ENCODE measurements around the gene RRAGB. TPM values are rescaled to one million over a fixed set of nuclear protein-coding genes. Genes with fewer than 3 reads are reported as not detected.
"Not testable (repeated sequence)": the region's sequence is repeated elsewhere in the genome, so short reads cannot be mapped to it uniquely, and the experiment has no call there.

Gene RRAGB, protein sequence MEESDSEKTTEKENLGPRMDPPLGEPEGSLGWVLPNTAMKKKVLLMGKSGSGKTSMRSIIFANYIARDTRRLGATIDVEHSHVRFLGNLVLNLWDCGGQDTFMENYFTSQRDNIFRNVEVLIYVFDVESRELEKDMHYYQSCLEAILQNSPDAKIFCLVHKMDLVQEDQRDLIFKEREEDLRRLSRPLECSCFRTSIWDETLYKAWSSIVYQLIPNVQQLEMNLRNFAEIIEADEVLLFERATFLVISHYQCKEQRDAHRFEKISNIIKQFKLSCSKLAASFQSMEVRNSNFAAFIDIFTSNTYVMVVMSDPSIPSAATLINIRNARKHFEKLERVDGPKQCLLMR
- 1 to 10 TPM; 5.0 to 5.3 TPM for total RNA-seq

DNA sequence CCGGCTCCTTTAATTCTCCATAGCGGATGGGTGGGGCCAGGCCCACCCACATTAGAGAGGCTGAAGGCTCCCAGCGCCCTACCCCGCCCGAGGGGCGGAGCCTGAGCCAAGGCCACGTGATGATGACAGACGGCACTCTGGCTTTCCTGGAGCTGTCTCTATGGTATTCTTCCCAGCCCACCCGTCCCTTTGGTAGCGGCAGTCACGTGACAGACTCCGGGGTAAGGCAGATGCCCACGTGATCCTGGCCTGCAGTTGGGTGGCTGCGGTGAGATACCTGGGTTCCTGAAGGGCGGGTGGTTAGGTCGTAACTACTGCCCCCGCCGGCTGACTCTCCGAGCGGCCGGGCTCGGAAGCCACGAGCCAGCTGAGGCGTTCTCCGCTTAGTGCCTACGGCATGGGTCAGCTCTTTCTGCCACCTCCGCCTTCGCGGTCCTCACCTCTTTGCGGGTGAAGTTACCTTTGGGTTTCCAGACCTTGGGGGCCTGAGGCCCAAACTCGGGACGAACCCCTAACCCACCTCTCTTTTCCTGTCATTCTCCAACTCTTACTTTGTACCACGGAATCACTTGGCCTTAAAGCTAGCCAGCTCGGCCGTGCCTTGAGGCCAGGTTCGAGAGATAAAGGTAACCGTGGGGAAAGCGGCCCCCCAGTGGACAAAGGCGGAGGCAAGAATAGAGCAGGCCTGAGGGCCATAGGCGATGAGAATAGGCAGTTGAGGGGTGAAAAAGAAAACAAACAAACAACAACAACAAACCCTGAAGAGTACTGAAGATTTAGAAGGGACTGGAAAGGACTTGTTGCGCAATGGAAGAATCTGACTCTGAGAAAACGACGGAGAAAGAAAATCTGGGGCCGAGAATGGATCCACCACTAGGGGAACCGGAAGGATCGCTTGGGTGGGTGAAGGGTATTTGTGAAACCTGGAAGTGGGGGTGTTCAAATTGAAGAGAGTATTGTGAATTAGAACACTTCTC, at the start of gene RRAGB:
Gene RRAGB, plus strand, starts transcription at position 229 of the 977 bp plus-strand sequence. Its CDS starts 579 bp downstream, at position 808.
- ChIA-PET POLR2A (interaction anchor here (1.2 to 1.4 kb wide), 2 partner anchors 191 to 229 kb away, joined by 3 to 5 read pairs; partner anchors contain the start of gene USP51), CTCF (interaction anchor here (0.7 to 1.3 kb wide), 2 partner anchors 37 to 190 kb away, joined by 4 read pairs; no protein-coding TSS in a partner anchor)

DNA sequence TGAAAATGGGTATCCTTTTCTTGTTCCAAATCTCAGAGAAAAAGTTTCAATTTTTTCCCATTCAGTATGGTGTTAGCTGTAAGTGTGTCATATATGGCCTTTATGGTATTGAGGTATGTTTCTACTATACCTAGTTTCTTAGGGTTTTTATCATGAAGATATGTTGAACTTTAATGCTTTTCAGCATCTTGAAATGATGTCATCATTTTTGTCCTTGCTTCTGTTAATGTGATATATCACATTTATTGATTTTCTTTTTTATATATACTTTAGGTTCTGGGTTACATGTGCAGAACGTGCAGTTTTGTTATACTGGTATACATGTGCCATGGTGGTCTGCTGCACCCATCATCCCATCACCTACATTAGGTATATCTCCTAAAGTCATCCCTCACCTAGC, 49.5 kb upstream of the RRAGB start:
- ChIA-PET CTCF (no interaction called here), POLR2A (no interaction called here)

- POLR2A ChIA-PET, CTCF ChIA-PET: not testable (repeated sequence)
These were observed 29.0 kb upstream of the RRAGB start for GRCh38 chrX:55688579-55688978.

DNA sequence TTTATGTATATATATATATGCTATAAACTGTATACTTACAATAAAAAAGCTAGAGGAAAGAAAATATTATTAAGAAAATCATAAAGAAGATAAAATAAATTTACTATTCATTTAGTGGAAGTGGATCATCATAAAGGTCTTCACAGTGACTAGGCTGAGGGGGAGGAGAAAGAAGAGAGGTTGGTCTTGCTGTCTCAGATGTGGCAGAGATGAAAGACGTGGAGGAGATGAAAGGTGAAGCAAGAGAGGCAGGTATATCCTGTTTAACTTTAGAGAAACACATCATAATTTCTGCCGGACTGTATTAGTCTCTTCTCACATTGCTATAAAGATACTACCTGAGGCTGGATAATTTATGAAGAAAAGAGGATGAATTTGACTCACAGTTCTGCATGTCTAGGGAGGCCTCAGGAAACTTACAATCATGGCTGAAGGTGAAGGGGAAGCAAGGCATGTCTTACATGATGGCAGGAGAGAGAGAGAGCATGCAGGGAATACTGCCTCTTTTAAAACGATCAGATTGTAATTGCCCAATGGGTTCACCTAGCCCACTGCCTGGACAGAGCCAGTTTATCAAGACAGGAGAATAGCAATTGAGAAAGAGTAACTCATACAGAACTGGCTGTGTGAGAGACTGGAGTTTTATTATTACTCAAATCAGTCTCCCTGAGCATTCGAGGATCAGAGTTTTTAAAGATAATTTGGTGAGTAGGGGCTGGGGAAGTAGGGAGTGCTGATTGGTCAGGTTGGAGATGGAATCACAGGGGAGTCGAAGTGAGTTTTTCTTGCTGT, 22.1 kb upstream of the RRAGB start:
- ChIA-PET CTCF (no interaction called here), POLR2A (no interaction called here)

GRCh38 chrX:55697381-55697780, 20.2 kb upstream of the RRAGB start:
- CTCF ChIA-PET, result no interaction called here
- POLR2A ChIA-PET, result no interaction called here

DNA sequence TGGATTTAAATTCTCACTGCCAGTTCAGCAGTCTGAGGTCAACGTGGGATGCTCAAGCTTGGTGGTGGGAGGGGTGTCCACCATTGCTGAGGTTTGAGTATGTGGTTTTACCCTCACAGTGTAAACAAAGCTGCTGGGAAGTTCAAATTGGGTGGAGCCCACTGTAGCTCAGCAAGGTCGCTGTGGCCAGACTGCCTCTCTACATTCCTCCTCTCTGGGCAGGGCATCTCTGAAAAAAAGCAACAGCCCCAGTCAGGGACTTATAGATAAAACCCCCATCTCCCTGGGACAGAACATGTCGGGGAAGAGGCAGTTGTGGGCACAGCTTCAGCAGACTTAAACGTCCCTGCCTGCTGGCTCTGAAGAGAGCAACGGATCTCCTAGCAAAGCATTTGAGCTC, 14.9 kb upstream of the RRAGB start:
- CTCF ChIA-PET, result no interaction called here
- POLR2A ChIA-PET, result no interaction called here

DNA sequence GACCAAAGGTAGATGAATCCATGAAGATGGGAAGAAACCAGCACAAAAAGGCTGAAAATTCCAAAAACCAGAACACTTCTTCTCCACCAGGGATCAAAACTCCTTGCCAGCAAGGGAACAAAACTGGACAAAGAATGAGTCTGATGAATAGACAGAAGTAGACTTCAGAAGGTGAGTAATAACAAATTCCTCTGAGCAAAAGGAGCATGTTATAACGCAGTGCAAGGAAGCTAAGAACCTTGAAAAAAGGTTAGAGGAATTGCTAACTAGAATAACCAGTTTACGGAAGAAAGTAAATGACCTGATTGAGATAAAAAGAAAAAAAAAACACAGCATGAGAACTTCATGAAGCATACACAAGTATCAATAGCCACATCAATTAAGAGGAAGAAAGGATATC, 14.1 kb upstream of the RRAGB start:
- CTCF ChIA-PET, result not testable (repeated sequence)

GRCh38 chrX:55705066-55705465, 12.5 kb upstream of the RRAGB start:
- POLR2A ChIA-PET, CTCF ChIA-PET: not testable (repeated sequence)

More for the DNA sequence above, 14.1 kb upstream of the RRAGB start:
- POLR2A ChIA-PET, result not testable (repeated sequence)

DNA sequence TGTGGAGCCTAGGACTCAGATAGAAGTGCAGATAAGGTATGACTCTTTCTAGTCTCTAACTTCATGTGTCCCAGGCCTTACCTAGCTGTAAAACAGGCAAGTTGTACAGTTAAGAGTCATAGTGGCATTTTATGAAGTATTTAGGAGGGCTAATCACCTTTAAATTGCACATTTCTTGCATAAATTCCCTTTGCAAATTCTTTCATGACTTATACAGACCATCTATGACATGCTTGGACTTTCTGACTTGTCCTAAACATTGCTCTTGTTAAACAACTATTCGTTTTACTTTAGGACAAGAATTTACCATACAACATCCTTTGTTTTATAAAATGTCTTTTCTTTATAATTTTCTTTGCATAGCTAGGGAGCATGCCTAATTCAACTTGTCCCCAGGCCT, 7.8 kb upstream of the RRAGB start:
- CTCF ChIA-PET, result no interaction called here
- POLR2A ChIA-PET, result no interaction called here

DNA sequence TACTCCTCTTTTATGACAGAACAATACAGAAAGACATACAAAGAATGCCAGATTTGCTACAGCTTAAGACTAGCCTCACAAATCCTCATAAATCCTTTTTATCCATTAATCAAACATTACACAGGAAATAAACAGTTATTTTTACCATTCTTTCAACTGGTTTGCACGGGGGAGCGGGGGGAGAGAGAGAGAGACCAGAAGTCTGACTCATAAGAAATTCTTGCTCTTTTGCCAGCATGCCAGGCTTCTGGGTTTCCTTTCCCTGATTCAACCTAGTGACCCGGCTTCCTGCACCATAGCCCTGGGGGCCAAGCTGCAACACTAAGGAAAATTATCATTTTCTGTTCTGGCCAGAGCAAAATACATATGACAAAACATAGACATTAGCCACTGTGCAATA, 6.8 kb upstream of the RRAGB start:
- CTCF ChIA-PET, result no interaction called here
- POLR2A ChIA-PET, result no interaction called here

DNA sequence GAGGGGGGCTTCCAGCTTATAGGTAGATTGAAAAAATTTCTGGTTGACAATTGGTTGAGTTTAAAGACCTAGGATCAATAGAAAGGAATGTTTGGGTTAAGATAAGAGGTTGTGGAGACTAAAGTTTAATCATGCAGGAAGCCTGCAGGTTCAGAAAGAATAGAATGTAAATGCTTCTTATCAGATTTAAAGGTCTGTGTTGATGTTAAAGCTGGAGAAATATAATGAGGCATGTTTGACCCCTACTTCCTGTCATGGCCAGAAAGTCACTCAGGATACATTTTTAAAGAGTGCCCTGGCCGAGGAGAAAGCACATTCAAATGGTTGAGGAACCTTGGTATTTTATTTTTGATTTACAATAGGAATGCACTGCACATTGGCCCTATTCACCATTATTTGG, 3.9 kb upstream of the RRAGB start:
- CTCF ChIA-PET, result no interaction called here
- POLR2A ChIA-PET, result no interaction called here

GRCh38 chrX:55714161-55714560, 3.4 kb upstream of the RRAGB start:
- POLR2A ChIA-PET, result no interaction called here
- CTCF ChIA-PET, result no interaction called here

- ChIA-PET POLR2A (no interaction called here), CTCF (no interaction called here)
These were observed 1.7 kb upstream of the RRAGB start for GRCh38 chrX:55715847-55716246.

DNA sequence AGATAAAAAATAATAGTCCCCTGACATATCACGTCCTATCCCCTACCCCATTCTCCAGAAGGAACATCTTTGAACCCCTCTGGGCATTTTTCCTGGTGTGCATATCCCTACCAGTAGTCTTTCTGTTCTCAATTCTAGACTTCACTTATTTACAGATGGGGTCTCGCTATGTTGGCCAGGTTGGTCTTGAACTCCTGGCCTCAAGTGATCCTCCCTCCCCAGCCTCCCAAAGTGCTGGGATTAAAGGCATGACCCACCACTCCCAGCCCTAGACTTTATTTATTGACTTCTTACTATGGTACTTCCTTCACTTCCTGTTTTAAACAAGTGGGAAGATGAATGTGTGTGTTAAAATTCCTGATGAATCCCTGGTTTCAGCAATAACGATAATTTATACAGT, 612 bp upstream of the RRAGB start:
- CTCF ChIA-PET, result no interaction called here
- POLR2A ChIA-PET, result interaction anchor here (1.2 to 1.4 kb wide), 2 partner anchors 192 to 228 kb away, joined by 3 to 5 read pairs; partner anchors contain the start of gene USP51

DNA sequence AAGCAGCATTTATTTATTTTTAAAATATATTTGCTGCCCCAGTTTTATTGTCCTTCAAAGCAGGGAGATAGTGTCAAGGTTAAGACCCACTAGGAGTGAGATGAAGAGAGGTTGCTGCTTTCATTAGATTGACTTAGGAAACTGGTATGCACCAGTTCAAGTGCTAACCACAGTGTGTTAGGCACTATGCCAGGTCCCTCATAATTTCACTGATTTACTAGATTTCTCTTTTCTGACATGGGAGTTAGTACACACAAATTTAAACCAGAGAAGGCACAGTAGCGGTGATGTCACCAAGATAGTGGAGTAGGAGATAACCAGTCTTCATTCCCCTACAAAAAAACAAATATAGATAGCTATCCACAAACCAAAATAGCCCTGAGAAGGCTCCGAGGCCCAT, 14.3 kb downstream of the RRAGB start:
- ChIA-PET CTCF (no interaction called here), POLR2A (no interaction called here)

DNA sequence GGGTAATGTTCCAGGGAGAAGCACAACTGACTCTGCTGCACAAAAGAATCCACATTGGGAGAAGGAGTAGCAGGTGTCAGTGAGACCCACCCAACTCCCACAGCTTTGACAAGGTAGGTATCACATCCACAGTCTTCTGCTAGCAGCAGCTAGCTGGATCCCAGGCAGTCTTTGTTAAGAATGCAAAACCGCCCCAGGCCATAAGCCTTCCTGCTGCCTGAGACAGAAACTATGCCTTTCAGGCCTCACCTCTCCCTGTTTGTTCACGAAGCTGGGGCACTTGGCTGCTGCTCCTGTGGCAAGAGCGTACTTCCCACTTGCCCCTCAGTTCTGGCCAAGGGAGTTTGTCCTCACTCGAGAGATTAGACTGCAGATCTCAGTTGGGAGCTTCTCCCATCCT, 21.4 kb downstream of the RRAGB start:
- ChIA-PET POLR2A (no interaction called here), CTCF (no interaction called here)

DNA sequence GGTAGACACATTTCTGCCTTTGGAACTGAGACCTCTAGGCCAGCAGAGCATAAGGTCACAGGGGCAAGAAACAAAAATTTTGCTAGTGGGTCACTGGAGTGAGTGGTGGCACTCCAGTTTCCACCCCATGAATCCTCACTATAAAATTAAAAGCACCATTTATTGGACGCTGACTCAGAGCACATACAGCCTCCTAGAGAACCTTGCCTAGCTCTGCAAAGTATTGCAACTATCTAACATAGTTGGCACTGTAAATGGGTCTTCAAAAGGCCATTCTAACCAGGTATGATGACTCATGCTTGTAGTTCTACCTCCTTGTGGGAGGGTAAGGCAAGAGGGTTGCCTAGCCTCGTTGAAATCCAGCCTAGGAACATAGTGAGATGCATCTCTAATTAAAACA, 25.1 kb downstream of the RRAGB start:
- ChIA-PET CTCF (no interaction called here), POLR2A (no interaction called here)

DNA sequence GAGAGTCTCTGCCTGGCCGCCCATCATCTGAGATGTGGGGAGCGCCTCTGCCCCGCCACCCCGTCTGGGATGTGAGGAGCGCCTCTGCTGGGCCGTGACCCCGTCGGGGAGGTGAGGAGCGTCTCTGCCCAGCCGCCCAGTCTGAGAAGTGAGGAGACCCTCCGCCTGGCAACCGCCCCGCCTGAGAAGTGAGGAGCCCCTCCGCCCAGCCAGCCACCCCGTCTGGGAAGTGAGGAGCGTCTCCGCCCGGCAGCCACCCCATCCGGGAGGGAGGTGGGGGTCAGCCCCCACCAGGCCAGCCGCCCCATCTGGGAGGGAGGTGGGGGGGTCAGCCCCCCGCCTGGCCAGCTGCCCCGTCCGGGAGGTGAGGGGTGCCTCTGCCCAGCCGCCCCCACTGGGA, 30.9 kb downstream of the RRAGB start:
- CTCF ChIA-PET, POLR2A ChIA-PET: not testable (repeated sequence)

GRCh38 chrX:55750256-55750655, 32.7 kb downstream of the RRAGB start:
- ChIA-PET POLR2A (no interaction called here), CTCF (no interaction called here)

DNA sequence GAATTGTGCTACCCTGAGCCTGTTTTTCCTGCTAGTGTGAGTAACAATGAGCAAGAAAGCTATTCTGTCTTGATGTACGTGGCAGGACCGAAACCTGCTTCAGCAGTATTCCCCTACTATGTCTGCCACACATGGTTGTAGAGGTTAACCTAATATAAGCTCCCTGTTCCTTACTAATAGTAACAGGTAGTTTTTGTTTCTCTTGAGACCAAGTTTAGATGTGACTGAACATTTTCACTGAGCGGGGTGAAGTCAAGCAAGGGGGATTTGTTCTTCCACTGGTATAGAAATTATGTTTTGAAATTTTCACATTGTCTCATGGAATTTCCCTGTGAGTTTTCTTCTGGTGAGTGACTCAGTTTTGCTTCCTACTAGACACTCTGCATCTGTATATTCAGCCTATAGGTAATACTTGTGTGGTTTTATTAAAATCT, 37.3 kb downstream of the RRAGB start:
- CTCF ChIA-PET, result interaction anchor here (1.1 kb wide), 1 partner anchor 36 kb away, joined by 4 read pairs; no protein-coding TSS in a partner anchor
- POLR2A ChIA-PET, result no interaction called here
